ENCODE data around the gene SPATS2L.

The SPATS2L gene

GRCh38 chr2:200382874-200383273, 76.4 kb downstream of the SPATS2L start:
- H3K4me3 ChIP-seq (ENCODE audit: low read length), result no peak overlapping the region
- H3K9ac ChIP-seq (ENCODE audit: low read depth, low read length), result peak overlapping the region; percentile 61
- H3K36me3 ChIP-seq (ENCODE audit: insufficient read depth, low read length), result no peaks in the 10 kb centered on the region
- peaks cover 55% of the 10 kb centered on the region for H3K4me1 ChIP-seq (ENCODE audit: control insufficient read depth, insufficient read depth, low read length)
- H3K27me3 ChIP-seq (ENCODE audit: control insufficient read depth, insufficient read depth, low read length), result no peaks in the 10 kb centered on the region
- H3K9me3 ChIP-seq (replicated peaks; ENCODE audit: low read length), result no peaks in the 10 kb centered on the region
- H3K4me2 ChIP-seq (ENCODE audit: low read length), result peak overlapping the region; percentile 83

- peak overlapping the region; percentile 83 for H3K4me2 ChIP-seq (ENCODE audit: low read length)
- peaks cover 49% of the 10 kb centered on the region for H3K4me1 ChIP-seq (ENCODE audit: control insufficient read depth, insufficient read depth, low read length)
- H3K27me3 ChIP-seq (ENCODE audit: control insufficient read depth, insufficient read depth, low read length), result no peaks in the 10 kb centered on the region
- H3K4me3 ChIP-seq (ENCODE audit: low read length), result peak overlapping the region; percentile 53
- H3K9ac ChIP-seq (ENCODE audit: low read depth, low read length), result peak overlapping the region; percentile 61
- no peaks in the 10 kb centered on the region for H3K36me3 ChIP-seq (ENCODE audit: insufficient read depth, low read length)
- no peaks in the 10 kb centered on the region for H3K9me3 ChIP-seq (replicated peaks; ENCODE audit: low read length)
Observed at GRCh38 chr2:200383380-200384110, 77.1 kb downstream of the SPATS2L start.

- no peak overlapping the region for H3K4me3 ChIP-seq (ENCODE audit: low read length)
- H3K4me2 ChIP-seq (ENCODE audit: low read length), result no peak overlapping the region
- H3K4me1 ChIP-seq (ENCODE audit: control insufficient read depth, insufficient read depth, low read length), result peaks cover 33% of the 10 kb centered on the region
- no peak overlapping the region for H3K9ac ChIP-seq (ENCODE audit: low read depth, low read length)
- no peaks in the 10 kb centered on the region for H3K9me3 ChIP-seq (replicated peaks; ENCODE audit: low read length)
- peaks cover 14% of the 10 kb centered on the region for H3K36me3 ChIP-seq (ENCODE audit: insufficient read depth, low read length)
- H3K27me3 ChIP-seq (ENCODE audit: control insufficient read depth, insufficient read depth, low read length), result no peaks in the 10 kb centered on the region
Observed at GRCh38 chr2:200385063-200385635, 78.7 kb downstream of the SPATS2L start.

GRCh38 chr2:200393191-200393590, 86.7 kb downstream of the SPATS2L start:
- Histone ChIP-seq H3K36me3 (ENCODE audit: insufficient read depth, low read length) (peaks cover 35% of the 10 kb centered on the region), H3K9ac (ENCODE audit: low read depth, low read length) (no peak overlapping the region), H3K4me3 (ENCODE audit: low read length) (no peak overlapping the region), H3K4me1 (ENCODE audit: control insufficient read depth, insufficient read depth, low read length) (peaks cover 19% of the 10 kb centered on the region), H3K27me3 (ENCODE audit: control insufficient read depth, insufficient read depth, low read length) (no peaks in the 10 kb centered on the region), H3K4me2 (ENCODE audit: low read length) (no peak overlapping the region), H3K9me3 (replicated peaks; ENCODE audit: low read length) (no peaks in the 10 kb centered on the region)

- H3K4me2 ChIP-seq (ENCODE audit: low read length), result no peak overlapping the region
- H3K9me3 ChIP-seq (replicated peaks; ENCODE audit: low read length), result no peaks in the 10 kb centered on the region
- H3K4me3 ChIP-seq (ENCODE audit: low read length), result no peak overlapping the region
- H3K9ac ChIP-seq (ENCODE audit: low read depth, low read length), result no peak overlapping the region
- H3K27me3 ChIP-seq (ENCODE audit: control insufficient read depth, insufficient read depth, low read length), result no peaks in the 10 kb centered on the region
- peaks cover 27% of the 10 kb centered on the region for H3K4me1 ChIP-seq (ENCODE audit: control insufficient read depth, insufficient read depth, low read length)
- H3K36me3 ChIP-seq (ENCODE audit: insufficient read depth, low read length), result peaks cover 32% of the 10 kb centered on the region
Observed at GRCh38 chr2:200394045-200394444, 87.6 kb downstream of the SPATS2L start.

GRCh38 chr2:200396781-200397242, 90.3 kb downstream of the SPATS2L start:
- H3K4me2 ChIP-seq (ENCODE audit: low read length), result peak overlapping the region; percentile 64

GRCh38 chr2:200397785-200398184, 91.3 kb downstream of the SPATS2L start:
- Histone ChIP-seq H3K9ac (ENCODE audit: low read depth, low read length) (peak overlapping the region; percentile 49), H3K27me3 (ENCODE audit: control insufficient read depth, insufficient read depth, low read length) (no peaks in the 10 kb centered on the region), H3K4me2 (ENCODE audit: low read length) (peak overlapping the region; percentile 64), H3K36me3 (ENCODE audit: insufficient read depth, low read length) (no peaks in the 10 kb centered on the region), H3K9me3 (replicated peaks; ENCODE audit: low read length) (no peaks in the 10 kb centered on the region), H3K4me1 (ENCODE audit: control insufficient read depth, insufficient read depth, low read length) (peaks cover 35% of the 10 kb centered on the region), H3K4me3 (ENCODE audit: low read length) (peak overlapping the region; percentile 51)

More at GRCh38 chr2:200396781-200397242, 90.3 kb downstream of the SPATS2L start:
- H3K9ac ChIP-seq (ENCODE audit: low read depth, low read length), result peak overlapping the region; percentile 7
- H3K36me3 ChIP-seq (ENCODE audit: insufficient read depth, low read length), result peaks cover 5% of the 10 kb centered on the region
- peaks cover 35% of the 10 kb centered on the region for H3K4me1 ChIP-seq (ENCODE audit: control insufficient read depth, insufficient read depth, low read length)
- no peaks in the 10 kb centered on the region for H3K27me3 ChIP-seq (ENCODE audit: control insufficient read depth, insufficient read depth, low read length)
- H3K9me3 ChIP-seq (replicated peaks; ENCODE audit: low read length), result no peaks in the 10 kb centered on the region
- H3K4me3 ChIP-seq (ENCODE audit: low read length), result no peak overlapping the region

- H3K4me1 ChIP-seq (ENCODE audit: control insufficient read depth, insufficient read depth, low read length), result peaks cover 35% of the 10 kb centered on the region
- peak overlapping the region; percentile 64 for H3K4me2 ChIP-seq (ENCODE audit: low read length)
- no peak overlapping the region for H3K4me3 ChIP-seq (ENCODE audit: low read length)
- H3K36me3 ChIP-seq (ENCODE audit: insufficient read depth, low read length), result no peaks in the 10 kb centered on the region
- H3K27me3 ChIP-seq (ENCODE audit: control insufficient read depth, insufficient read depth, low read length), result no peaks in the 10 kb centered on the region
- no peaks in the 10 kb centered on the region for H3K9me3 ChIP-seq (replicated peaks; ENCODE audit: low read length)
- no peak overlapping the region for H3K9ac ChIP-seq (ENCODE audit: low read depth, low read length)
Observed at GRCh38 chr2:200399046-200399445, 92.6 kb downstream of the SPATS2L start.

GRCh38 chr2:200399636-200400035, 93.1 kb downstream of the SPATS2L start:
- H3K4me2 ChIP-seq (ENCODE audit: low read length), result no peak overlapping the region
- peaks cover 40% of the 10 kb centered on the region for H3K4me1 ChIP-seq (ENCODE audit: control insufficient read depth, insufficient read depth, low read length)
- H3K27me3 ChIP-seq (ENCODE audit: control insufficient read depth, insufficient read depth, low read length), result no peaks in the 10 kb centered on the region
- no peaks in the 10 kb centered on the region for H3K36me3 ChIP-seq (ENCODE audit: insufficient read depth, low read length)
- no peak overlapping the region for H3K9ac ChIP-seq (ENCODE audit: low read depth, low read length)
- no peak overlapping the region for H3K4me3 ChIP-seq (ENCODE audit: low read length)
- H3K9me3 ChIP-seq (replicated peaks; ENCODE audit: low read length), result no peaks in the 10 kb centered on the region

- Histone ChIP-seq H3K4me2 (ENCODE audit: low read length) (no peak overlapping the region), H3K27me3 (ENCODE audit: control insufficient read depth, insufficient read depth, low read length) (no peaks in the 10 kb centered on the region), H3K9ac (ENCODE audit: low read depth, low read length) (no peak overlapping the region), H3K4me3 (ENCODE audit: low read length) (no peak overlapping the region), H3K9me3 (replicated peaks; ENCODE audit: low read length) (no peaks in the 10 kb centered on the region), H3K4me1 (ENCODE audit: control insufficient read depth, insufficient read depth, low read length) (peaks cover 54% of the 10 kb centered on the region), H3K36me3 (ENCODE audit: insufficient read depth, low read length) (no peaks in the 10 kb centered on the region)
Observed at GRCh38 chr2:200403814-200404213, 97.3 kb downstream of the SPATS2L start.

GRCh38 chr2:200404615-200405014, 98.1 kb downstream of the SPATS2L start:
- Histone ChIP-seq H3K4me2 (ENCODE audit: low read length) (peak overlapping the region; percentile 83), H3K4me1 (ENCODE audit: control insufficient read depth, insufficient read depth, low read length) (peaks cover 55% of the 10 kb centered on the region), H3K4me3 (ENCODE audit: low read length) (peak overlapping the region; percentile 16), H3K9me3 (replicated peaks; ENCODE audit: low read length) (no peaks in the 10 kb centered on the region), H3K27me3 (ENCODE audit: control insufficient read depth, insufficient read depth, low read length) (no peaks in the 10 kb centered on the region), H3K9ac (ENCODE audit: low read depth, low read length) (peak overlapping the region; percentile 63), H3K36me3 (ENCODE audit: insufficient read depth, low read length) (no peaks in the 10 kb centered on the region)
